GM20000 (cell line): ENCODE results near the gene C16orf78.

ENCODE experiments used
- DNase-seq: peaks from one replicate; pipeline ENCODE4 v3.0.0; 2012; ENCODE audit warnings: low spot score
- TF ChIP-seq, protein P1 (sequence below): IDR thresholded peaks from 2 replicates; pipeline ENCODE4 v1.5.1; 2012; ENCODE audit warnings: mild to moderate bottlenecking, control low read depth; ENCODE audit errors: extremely low read depth, missing control alignments

C16orf78 gene, protein sequence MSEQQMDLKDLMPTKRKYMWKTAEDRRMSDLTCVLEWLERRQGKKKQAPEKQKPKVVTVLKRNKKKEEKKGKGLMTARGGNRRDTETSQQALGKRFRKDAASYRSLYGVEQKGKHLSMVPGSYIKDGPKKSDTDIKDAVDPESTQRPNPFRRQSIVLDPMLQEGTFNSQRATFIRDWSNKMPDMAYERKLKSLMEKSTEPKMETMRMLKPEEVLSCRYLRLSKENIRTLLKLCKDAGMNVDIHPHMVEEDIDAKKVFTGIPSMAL

DNA sequence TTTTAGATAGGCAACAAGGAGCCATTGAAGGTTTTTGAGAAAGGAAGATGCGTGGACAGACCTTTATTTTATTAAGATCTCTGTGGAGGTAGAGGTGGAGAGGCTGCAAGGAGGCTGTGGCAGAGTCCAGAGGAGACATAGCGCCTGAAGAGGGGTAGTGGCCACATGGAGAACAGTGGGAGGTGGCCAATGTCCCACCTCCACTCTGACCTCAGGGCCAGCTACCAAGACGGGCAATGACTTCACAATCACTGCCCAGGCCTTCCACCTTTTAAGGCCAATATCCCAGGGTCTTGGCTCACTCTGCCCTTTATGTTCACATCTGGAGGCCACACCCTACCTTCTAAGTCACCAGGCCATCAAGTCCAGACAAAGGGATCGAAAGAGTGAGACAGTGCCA lies at the start of gene C16orf78:
Gene C16orf78 (plus strand): TSS at position 301 of the 400 bp plus-strand sequence. CDS start 136 bp downstream, outside the sequence.
- TF ChIP-seq, protein P1, sequence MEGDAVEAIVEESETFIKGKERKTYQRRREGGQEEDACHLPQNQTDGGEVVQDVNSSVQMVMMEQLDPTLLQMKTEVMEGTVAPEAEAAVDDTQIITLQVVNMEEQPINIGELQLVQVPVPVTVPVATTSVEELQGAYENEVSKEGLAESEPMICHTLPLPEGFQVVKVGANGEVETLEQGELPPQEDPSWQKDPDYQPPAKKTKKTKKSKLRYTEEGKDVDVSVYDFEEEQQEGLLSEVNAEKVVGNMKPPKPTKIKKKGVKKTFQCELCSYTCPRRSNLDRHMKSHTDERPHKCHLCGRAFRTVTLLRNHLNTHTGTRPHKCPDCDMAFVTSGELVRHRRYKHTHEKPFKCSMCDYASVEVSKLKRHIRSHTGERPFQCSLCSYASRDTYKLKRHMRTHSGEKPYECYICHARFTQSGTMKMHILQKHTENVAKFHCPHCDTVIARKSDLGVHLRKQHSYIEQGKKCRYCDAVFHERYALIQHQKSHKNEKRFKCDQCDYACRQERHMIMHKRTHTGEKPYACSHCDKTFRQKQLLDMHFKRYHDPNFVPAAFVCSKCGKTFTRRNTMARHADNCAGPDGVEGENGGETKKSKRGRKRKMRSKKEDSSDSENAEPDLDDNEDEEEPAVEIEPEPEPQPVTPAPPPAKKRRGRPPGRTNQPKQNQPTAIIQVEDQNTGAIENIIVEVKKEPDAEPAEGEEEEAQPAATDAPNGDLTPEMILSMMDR, result no peak
- DNase-seq, result no peak

DNA sequence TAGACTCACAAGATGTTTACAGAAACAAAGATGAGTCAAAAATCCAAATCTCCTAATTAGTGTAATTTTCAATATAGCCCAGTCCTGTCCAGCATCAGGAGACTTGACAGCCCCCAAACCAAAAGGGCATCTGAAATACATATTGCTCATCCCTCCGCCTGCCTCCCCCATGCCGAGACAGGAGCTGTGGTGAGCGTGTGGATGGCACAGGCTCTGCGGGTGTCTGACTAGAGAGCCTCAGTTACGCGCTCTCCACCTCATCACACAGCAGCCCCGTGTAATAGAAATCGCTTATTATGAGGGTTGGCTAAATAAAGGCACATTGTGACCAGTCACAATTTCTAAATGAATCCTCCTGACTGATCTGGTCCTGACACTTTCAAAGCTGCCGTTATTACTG lies 48.9 kb upstream of the C16orf78 start:
- no peak for DNase-seq
- TF ChIP-seq, protein P1, result no peak

DNA sequence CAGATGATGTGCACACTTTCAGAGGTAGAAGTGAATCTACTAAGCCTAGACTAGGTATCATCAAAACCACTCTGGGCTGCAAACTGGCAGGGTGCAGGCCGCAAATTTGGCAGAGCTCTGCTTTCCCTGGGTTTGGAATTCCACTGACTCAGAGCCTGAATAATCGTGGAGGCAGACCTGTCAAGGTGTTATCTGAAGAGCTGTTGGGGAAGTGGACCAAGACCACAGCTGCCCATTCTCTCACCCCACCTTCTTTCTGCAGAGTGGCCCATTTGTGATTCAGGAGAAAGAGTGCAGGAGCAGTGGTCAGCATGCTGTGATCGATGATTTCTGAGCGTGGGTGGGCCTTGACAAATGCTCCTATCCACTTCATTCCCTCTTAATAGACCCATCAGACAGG lies 46.1 kb upstream of the C16orf78 start:
- DNase-seq, result no peak
- TF ChIP-seq, protein P1, result no peak

DNA sequence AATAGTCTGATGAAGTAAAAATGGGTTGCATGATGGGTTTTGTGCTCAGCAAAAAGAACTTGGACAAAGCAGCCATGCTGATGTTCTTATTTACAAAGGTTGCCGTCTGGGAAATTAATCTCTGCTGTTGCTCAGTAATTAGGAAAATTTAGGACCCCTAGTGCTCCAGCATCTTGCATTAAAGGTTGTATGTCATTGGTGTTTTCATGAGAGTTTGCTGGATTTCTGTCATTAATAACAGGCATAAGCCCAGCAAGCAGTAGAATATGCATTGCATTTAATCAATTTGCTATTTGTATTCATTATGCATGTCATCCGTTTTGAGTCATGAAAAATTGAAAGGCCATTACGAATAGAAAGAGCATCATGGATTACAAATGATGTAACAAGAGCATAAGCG lies 45.3 kb upstream of the C16orf78 start:
- DNase-seq, result no peak
- TF ChIP-seq, protein P1, result no peak

DNA sequence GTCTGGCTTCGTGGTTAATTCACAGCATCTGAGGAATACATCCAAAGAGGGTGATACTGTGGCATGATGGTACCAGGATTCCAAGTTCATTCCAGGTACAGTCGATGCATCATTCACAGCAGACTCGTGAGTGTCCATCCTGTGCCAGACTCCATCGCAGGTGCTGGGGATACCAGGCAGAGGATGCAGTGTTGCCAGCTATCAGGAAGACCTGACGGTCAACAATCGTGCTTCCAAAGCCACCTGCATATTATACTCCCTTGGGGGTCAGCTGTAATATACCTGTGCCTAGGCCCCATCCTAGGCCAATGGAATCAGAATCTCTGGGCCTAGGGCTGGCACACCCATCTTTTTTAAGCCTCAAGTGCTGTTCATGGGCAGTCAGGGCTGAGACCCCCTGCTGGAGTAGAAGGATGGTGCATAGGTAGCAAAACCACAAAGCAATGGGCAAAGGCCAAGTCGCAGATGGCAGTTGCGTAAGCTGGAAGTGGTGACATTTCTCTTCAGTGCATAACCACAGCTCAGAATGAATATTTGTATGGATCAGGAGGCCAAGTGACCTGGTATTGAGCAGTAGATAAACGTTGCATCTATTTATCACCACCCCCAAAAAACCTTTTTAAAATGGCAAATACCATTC lies 42.9 kb upstream of the C16orf78 start:
- no peak for DNase-seq
- TF ChIP-seq, protein P1, result no peak

DNA sequence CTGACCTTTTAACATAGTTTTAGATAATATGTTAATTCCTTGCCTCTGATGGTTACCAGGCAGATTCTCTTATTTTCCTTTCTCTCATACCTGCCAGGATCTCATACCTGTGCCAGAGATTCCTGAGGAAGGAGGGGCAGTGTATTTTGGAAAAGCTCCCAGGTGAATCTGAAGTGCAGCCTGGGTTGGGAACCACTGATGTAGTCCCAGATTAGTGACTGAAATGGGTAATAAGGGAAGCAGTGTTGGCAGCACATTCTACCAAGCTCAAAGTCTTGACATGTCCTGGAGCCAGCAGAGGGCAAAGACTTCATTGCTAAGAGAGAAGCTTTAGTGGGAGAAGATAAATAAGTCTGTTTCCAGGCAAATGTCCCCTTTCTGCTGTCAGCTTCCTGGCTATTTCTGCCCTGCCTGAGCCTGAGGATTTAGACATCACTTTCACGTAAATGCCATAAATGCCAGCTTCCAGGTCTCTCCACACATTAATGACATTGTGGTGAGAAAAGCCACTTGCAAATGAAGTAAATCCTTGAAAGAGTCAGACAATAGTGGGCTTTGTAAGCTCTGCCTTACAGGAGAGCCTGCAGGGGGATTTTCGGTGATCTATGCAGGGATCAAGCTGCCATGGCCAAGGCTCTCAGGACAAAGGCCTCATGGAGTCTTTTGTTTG lies 40.9 kb upstream of the C16orf78 start:
- no peak for DNase-seq
- TF ChIP-seq, protein P1, result no peak

DNA sequence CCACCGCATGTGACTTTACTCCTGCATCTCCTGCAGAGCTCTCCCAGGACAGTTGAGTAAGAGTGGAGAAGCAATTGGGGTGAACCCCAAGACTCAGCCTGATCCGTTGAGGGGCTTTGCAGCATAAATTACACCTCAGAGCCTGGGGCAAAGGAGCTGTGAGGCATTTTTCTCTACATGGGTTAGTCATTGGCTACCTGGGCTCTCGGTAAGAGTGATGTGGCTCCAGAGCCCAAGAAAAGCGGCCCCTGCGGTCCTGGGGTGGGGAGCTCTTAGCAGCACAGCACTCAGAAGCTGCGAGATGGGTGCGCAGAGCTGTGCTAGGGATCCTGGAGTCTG lies 40.4 kb upstream of the C16orf78 start:
- no peak for DNase-seq
- TF ChIP-seq, protein P1, result no peak
